ENCODE data around the gene RSRC1. TPM values are rescaled to one million over a fixed set of nuclear protein-coding genes. Genes with fewer than 3 reads are reported as not detected.

The RSRC1 gene
- total and polyA plus RNA-seq, 2 of the 13 experiments (the other 11 are each of a cell fraction or from before 2014, with no cell fraction given), result 4.9 to 63.0 TPM

DNA sequence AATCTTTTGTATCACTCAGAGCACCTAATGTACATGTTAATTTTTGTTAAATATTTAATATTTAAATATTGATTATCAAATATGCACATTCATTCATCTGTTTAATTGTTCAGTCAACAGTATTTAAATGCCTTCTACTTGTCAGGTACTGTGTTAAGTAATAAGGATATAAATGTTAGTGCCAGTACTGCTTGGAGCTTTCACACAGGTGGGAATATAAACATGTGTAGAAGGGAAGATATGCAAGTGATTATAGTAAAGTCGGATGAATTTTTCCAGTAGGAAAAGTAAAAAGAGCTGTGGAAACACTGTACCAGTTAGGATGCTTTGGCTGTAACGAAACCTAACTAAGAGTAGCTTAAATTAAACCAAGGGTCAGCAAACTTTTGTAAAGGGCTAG lies 95.4 kb downstream of the RSRC1 start:
- ChIA-PET POLR2A (no interaction called here), CTCF (ENCODE audit: low intra/inter-chr PET ratio, low total read pairs) (no interaction called here)
- H3K4me1 ChIP-seq (ENCODE audit: insufficient read depth, low read length), result no peaks in the 10 kb centered on the region
- no peak overlapping the region for H3K4me3 ChIP-seq (replicated peaks in 1 of 3; ENCODE audit: insufficient read depth in 1 of 3, low read depth in 2 of 3, low read length in 3 of 3)
- H3K27me3 ChIP-seq (ENCODE audit: control insufficient read depth in 1 of 2, insufficient read depth in 2 of 2, low read length in 2 of 2), result no peaks in the 10 kb centered on the region; a peak in 1 of 5 replicates
- no peak overlapping the region for H3K27ac ChIP-seq (ENCODE audit: extremely low read length, insufficient read depth, low read length)
- no TSS peak for BruUV-seq (replicated peaks)
- no peak overlapping the region for H3K9ac ChIP-seq (ENCODE audit: insufficient read depth, low read depth, low read length)
- ATAC-seq, result no peak
- no peaks in the 10 kb centered on the region for H3K79me2 ChIP-seq (ENCODE audit: insufficient read depth, low read length)
- H3K9me3 ChIP-seq (ENCODE audit: low read length), result peaks cover 12% of the 10 kb centered on the region
- no peak overlapping the region for H2AFZ ChIP-seq (ENCODE audit: low read length)
- intact Hi-C loops (cut with micrococcal nuclease; ENCODE audit: unreplicated experiment) (no loop called here), in situ Hi-C loops (cut with HindIII; ENCODE audit: extremely low pct_ligation_motif_present, low pct_unique_long_range_greater_than_20kb) (no loop called here)
- no peaks in the 10 kb centered on the region for H4K20me1 ChIP-seq (ENCODE audit: insufficient read depth, low read length)
- FAIRE-seq, result no peak
- no peak for DNase-seq (ENCODE audit: low spot score)
- TF ChIP-seq ZNF121 (CRISPR knock-in tag; IDR thresholded peaks at IDR 0.05) (no peak), ZFP90 (CRISPR knock-in tag; IDR thresholded peaks at IDR 0.05; ENCODE audit: borderline replicate concordance) (no peak), ZNF607 (CRISPR knock-in tag; IDR thresholded peaks at IDR 0.05; ENCODE audit: borderline replicate concordance) (no peak), ZSCAN29 (CRISPR knock-in tag; conservative IDR thresholded peaks at IDR 0.05) (no peak)
- H3K4me2 ChIP-seq (ENCODE audit: low read depth, low read length), result no peak overlapping the region
- no peaks in the 10 kb centered on the region for H3K36me3 ChIP-seq (replicated peaks in 1 of 2; ENCODE audit: control insufficient read depth in 1 of 2, insufficient read depth in 2 of 2, low read length in 2 of 2)
- 81% methylated on average over 2 of the region's 2 CpGs for WGBS (ENCODE audit: low lambda C conversion rate)

DNA sequence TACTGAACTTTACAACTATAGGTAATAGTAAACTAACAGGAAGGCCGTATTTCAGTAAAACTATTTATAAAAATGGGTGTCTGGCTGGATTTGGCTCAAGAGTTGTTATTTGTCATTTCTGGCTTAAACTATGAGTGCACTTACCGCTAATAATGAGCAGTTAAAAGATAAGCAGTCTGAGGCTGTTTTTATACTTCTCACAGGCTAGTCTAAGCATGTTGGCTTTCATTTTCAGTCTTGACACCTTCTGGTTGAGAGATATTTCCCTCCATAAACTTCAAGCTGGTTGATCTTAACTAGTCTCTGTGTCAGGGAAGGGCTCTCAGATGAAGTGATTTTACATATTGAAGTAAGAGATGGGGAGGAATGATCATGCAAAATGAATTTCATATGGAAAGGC lies 96.1 kb downstream of the RSRC1 start:
- CTCF ChIA-PET (ENCODE audit: low intra/inter-chr PET ratio, low total read pairs), result no interaction called here
- in situ Hi-C loops (cut with HindIII; ENCODE audit: extremely low pct_ligation_motif_present, low pct_unique_long_range_greater_than_20kb) (no loop called here), intact Hi-C loops (cut with micrococcal nuclease; ENCODE audit: unreplicated experiment) (no loop called here)
- FAIRE-seq (no peak), DNase-seq (ENCODE audit: low spot score) (no peak), ATAC-seq (no peak)
- no peak overlapping the region for H3K4me2 ChIP-seq (ENCODE audit: low read depth, low read length)
- H3K9ac ChIP-seq (ENCODE audit: insufficient read depth, low read depth, low read length), result no peak overlapping the region
- no peaks in the 10 kb centered on the region for H3K4me1 ChIP-seq (ENCODE audit: insufficient read depth, low read length)
- POLR2A ChIA-PET, result no interaction called here
- no peaks in the 10 kb centered on the region for H3K79me2 ChIP-seq (ENCODE audit: insufficient read depth, low read length)
- no peak for TF ChIP-seq SIN3A (IDR thresholded peaks at IDR 0.05; ENCODE audit: borderline replicate concordance, low read depth, low read length)
- no peak for TF ChIP-seq SRSF1 (optimal IDR thresholded peaks at IDR 0.05; ENCODE audit: low read depth, low read length)
- TF ChIP-seq ZFY (CRISPR knock-in tag; IDR thresholded peaks at IDR 0.05), result no peak
- TF ChIP-seq HHEX (CRISPR knock-in tag; IDR thresholded peaks at IDR 0.05), result no peak
- no peak for TF ChIP-seq ZNF33A (CRISPR knock-in tag; IDR thresholded peaks at IDR 0.05; ENCODE audit: borderline replicate concordance)
- TF ChIP-seq TGIF2 (CRISPR knock-in tag; IDR thresholded peaks at IDR 0.05), result no peak
- no peak for TF ChIP-seq ZNF619 (CRISPR knock-in tag; IDR thresholded peaks at IDR 0.05)
- TF ChIP-seq, protein P1, sequence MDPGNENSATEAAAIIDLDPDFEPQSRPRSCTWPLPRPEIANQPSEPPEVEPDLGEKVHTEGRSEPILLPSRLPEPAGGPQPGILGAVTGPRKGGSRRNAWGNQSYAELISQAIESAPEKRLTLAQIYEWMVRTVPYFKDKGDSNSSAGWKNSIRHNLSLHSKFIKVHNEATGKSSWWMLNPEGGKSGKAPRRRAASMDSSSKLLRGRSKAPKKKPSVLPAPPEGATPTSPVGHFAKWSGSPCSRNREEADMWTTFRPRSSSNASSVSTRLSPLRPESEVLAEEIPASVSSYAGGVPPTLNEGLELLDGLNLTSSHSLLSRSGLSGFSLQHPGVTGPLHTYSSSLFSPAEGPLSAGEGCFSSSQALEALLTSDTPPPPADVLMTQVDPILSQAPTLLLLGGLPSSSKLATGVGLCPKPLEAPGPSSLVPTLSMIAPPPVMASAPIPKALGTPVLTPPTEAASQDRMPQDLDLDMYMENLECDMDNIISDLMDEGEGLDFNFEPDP (CRISPR knock-in tag; conservative IDR thresholded peaks at IDR 0.05), result no peak
- TF ChIP-seq ZNF354B (CRISPR knock-in tag; IDR thresholded peaks at IDR 0.05), result no peak
- TF ChIP-seq ZNF761 (CRISPR knock-in tag; conservative IDR thresholded peaks at IDR 0.05), result no peak
- TF ChIP-seq ZNF260 (CRISPR knock-in tag; IDR thresholded peaks at IDR 0.05; ENCODE audit: borderline replicate concordance, low read depth), result no peak
- H3K27ac ChIP-seq (ENCODE audit: extremely low read length, insufficient read depth, low read length), result no peak overlapping the region
- no peaks in the 10 kb centered on the region for H4K20me1 ChIP-seq (ENCODE audit: insufficient read depth, low read length)
- H3K4me3 ChIP-seq (replicated peaks in 1 of 3; ENCODE audit: insufficient read depth in 1 of 3, low read depth in 2 of 3, low read length in 3 of 3), result no peak overlapping the region
- no peak overlapping the region for H2AFZ ChIP-seq (ENCODE audit: low read length)
- no peaks in the 10 kb centered on the region for H3K36me3 ChIP-seq (replicated peaks in 1 of 2; ENCODE audit: control insufficient read depth in 1 of 2, insufficient read depth in 2 of 2, low read length in 2 of 2)
- H3K9me3 ChIP-seq (ENCODE audit: low read length), result peaks cover 6% of the 10 kb centered on the region
- WGBS (ENCODE audit: low lambda C conversion rate), result 100% methylated on average over 2 of the region's 2 CpGs
- H3K27me3 ChIP-seq (ENCODE audit: control insufficient read depth in 1 of 2, insufficient read depth in 2 of 2, low read length in 2 of 2), result no peaks in the 10 kb centered on the region; a peak in 1 of 5 replicates
- no TSS peak for BruUV-seq (replicated peaks)

Measured in HepG2 (cell line).